OCI-LY3 (cell line): Measurements from ENCODE around the gene ARSA.

ENCODE experiments used
- EZH2phosphoT487 ChIP-seq: fragments of 200-600 bp; shearing (Covaris generic); IDR thresholded peaks from 2 replicates; pipeline ENCODE4 v1.6.1; 2018; ENCODE audit warnings: antibody characterized with exemption, mixed run types, low read depth
- TF ChIP-seq, protein P1 (sequence below): fragments of 200-600, 300-600 bp; sonication (generic); IDR thresholded peaks from 2 replicates; pipeline ENCODE4 v1.5.1; 2014; ENCODE audit warnings: antibody characterized with exemption, low read length, low read depth

DNA sequence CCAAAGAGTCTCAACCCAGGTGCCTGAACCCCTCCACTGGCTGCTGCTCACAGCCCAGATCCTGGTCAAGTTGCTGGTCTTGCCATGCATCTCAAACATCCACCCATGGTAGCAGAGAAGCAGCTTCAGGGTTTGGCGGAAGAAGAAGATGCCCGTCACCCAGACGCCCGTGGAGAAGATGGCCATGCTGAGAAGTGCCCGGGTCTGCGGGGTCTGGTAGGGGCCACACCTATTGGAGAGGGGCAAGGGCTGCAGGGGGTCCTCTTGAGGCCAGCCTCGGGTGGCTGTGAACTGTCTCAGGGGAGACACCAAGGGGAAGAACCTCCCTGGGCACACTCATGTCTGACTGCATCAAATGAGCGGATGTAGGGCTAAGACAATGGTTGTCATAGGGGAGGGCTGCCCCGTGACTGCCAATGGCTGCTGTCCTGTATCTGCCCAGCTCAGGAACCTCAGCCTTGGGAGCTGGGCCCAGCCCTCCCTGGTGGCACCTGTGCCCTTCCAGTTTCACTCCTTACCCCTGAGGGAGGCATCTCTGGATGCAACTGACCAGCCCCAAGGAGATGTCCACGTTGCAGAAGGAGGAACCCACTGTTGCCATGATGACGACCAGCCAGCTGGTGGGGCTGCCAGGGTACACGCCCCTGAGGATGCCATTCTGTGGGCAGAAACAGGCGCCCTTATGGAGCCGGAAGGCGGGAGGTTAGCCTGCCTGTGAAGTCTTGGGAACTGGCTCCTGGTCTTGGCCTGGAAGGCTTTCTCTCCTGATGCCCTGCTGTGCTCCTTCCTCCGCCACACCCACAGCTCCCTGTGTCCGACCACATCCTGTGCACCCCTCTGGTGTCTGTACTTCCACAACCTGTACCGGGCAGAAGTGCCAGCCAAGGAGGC, 50.9 kb downstream of the ARSA start:
- TF ChIP-seq, protein P1, sequence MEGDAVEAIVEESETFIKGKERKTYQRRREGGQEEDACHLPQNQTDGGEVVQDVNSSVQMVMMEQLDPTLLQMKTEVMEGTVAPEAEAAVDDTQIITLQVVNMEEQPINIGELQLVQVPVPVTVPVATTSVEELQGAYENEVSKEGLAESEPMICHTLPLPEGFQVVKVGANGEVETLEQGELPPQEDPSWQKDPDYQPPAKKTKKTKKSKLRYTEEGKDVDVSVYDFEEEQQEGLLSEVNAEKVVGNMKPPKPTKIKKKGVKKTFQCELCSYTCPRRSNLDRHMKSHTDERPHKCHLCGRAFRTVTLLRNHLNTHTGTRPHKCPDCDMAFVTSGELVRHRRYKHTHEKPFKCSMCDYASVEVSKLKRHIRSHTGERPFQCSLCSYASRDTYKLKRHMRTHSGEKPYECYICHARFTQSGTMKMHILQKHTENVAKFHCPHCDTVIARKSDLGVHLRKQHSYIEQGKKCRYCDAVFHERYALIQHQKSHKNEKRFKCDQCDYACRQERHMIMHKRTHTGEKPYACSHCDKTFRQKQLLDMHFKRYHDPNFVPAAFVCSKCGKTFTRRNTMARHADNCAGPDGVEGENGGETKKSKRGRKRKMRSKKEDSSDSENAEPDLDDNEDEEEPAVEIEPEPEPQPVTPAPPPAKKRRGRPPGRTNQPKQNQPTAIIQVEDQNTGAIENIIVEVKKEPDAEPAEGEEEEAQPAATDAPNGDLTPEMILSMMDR, result no peak
- TF ChIP-seq EZH2phosphoT487, result no peak
